IgD-negative memory B cell (primary cell): ENCODE measurements around the gene BTN2A1. TPM values are rescaled to one million over a fixed set of nuclear protein-coding genes. Genes with fewer than 3 reads are reported as not detected.
"Not testable (repeated sequence)": the region's sequence is repeated elsewhere in the genome, so short reads cannot be mapped to it uniquely, and the experiment has no call there.

Source experiments
- H3K27ac Mint-ChIP-seq, 3 donors: one replicate each; pipeline ENCODE4 v1.8.0; 2020 to 2022; ENCODE audit warnings: mild to moderate bottlenecking in 3 of 3, mixed read lengths in 3 of 3, moderate library complexity in 1 of 3
- H3K27me3 Mint-ChIP-seq: one replicate; pipeline ENCODE4 v1.8.0; 2021; ENCODE audit warnings: mixed read lengths
- H3K36me3 Mint-ChIP-seq: one replicate; pipeline ENCODE4 v1.8.0; 2020; ENCODE audit warnings: mild to moderate bottlenecking, mixed read lengths
- H3K4me1 Mint-ChIP-seq, 3 donors: one replicate each; pipeline ENCODE4 v1.8.0; 2020 to 2022; ENCODE audit warnings: mixed read lengths in 3 of 3, mild to moderate bottlenecking in 1 of 3
- H3K4me3 Mint-ChIP-seq, 4 donors: one replicate each; pipeline ENCODE4 v1.8.0; 2020 to 2022; ENCODE audit warnings: mild to moderate bottlenecking in 4 of 4, mixed read lengths in 4 of 4, moderate library complexity in 3 of 4
- H3K9me3 Mint-ChIP-seq, 3 donors: one replicate each; pipeline ENCODE4 v1.8.0; 2020 to 2021; ENCODE audit warnings: mixed read lengths in 3 of 3, mild to moderate bottlenecking in 1 of 3
- polyA plus RNA-seq: library from polyadenylated mRNA; unstranded; fragments of 300-500 nt; fragmentation: Illumina TruSeq; gene quantifications from one replicate; pipeline ENCODE4 v1.2.3, GENCODE V29; 2021

BTN2A1 gene
- polyA plus RNA-seq, 1 donor from 2014 or later = 16.9 TPM

GRCh38 chr6:26445934-26446667, 11.7 kb upstream of the BTN2A1 start:
- H3K36me3 Mint-ChIP-seq = peaks cover 8% of the 10 kb centered on the region

GRCh38 chr6:26447257-26447656, 10.5 kb upstream of the BTN2A1 start:
- H3K4me1 Mint-ChIP-seq = peaks cover 30 to 38% (median 37%) of the 10 kb centered on the region in 3 donors
- H3K36me3 Mint-ChIP-seq = peaks cover 9% of the 10 kb centered on the region
- H3K27ac Mint-ChIP-seq = no peak overlapping the region
- H3K4me3 Mint-ChIP-seq = no peak overlapping the region
- H3K27me3 Mint-ChIP-seq = no peaks in the 10 kb centered on the region
- H3K9me3 Mint-ChIP-seq = no peaks in the 10 kb centered on the region

More at GRCh38 chr6:26445934-26446667, 11.7 kb upstream of the BTN2A1 start:
- Mint-ChIP-seq H3K27me3 (no peaks in the 10 kb centered on the region), H3K27ac (peak overlapping the region in 2 of 3 donors; percentile 73 to 80), H3K9me3 (no peaks in the 10 kb centered on the region), H3K4me3 (peak overlapping the region in 3 of 4 donors; percentile 58 to 78 (median 61)), H3K4me1 (peaks cover 34 to 43% (median 41%) of the 10 kb centered on the region in 3 donors)

GRCh38 chr6:26450240-26450639, 7.5 kb upstream of the BTN2A1 start:
- Mint-ChIP-seq H3K4me1 (peaks cover 15 to 22% (median 18%) of the 10 kb centered on the region in 3 donors), H3K4me3 (no peak overlapping the region), H3K27me3 (no peaks in the 10 kb centered on the region), H3K36me3 (peaks cover 9% of the 10 kb centered on the region), H3K27ac (peak overlapping the region in 1 of 3 donors; percentile 3), H3K9me3 (no peaks in the 10 kb centered on the region)

GRCh38 chr6:26452631-26453235, 5.0 kb upstream of the BTN2A1 start:
- no peaks in the 10 kb centered on the region for H3K9me3 Mint-ChIP-seq
- peaks cover 22 to 36% (median 22%) of the 10 kb centered on the region in 3 donors for H3K4me1 Mint-ChIP-seq
- peaks cover 9% of the 10 kb centered on the region for H3K36me3 Mint-ChIP-seq
- peak overlapping the region in 2 of 3 donors; percentile 8 to 66 for H3K27ac Mint-ChIP-seq
- H3K27me3 Mint-ChIP-seq = no peaks in the 10 kb centered on the region
- H3K4me3 Mint-ChIP-seq = no peak overlapping the region

- no peaks in the 10 kb centered on the region for H3K9me3 Mint-ChIP-seq
- no peak overlapping the region for H3K27ac Mint-ChIP-seq
- H3K36me3 Mint-ChIP-seq = peaks cover 6% of the 10 kb centered on the region
- H3K27me3 Mint-ChIP-seq = no peaks in the 10 kb centered on the region
- H3K4me1 Mint-ChIP-seq = peaks cover 25 to 42% (median 33%) of the 10 kb centered on the region in 3 donors
- peak overlapping the region in 1 of 4 donors; percentile 98 for H3K4me3 Mint-ChIP-seq
Measured at GRCh38 chr6:26454631-26455030, 3.1 kb upstream of the BTN2A1 start.

GRCh38 chr6:26455357-26455970, 2.3 kb upstream of the BTN2A1 start:
- Mint-ChIP-seq H3K4me3 (peak overlapping the region in 1 of 4 donors; percentile 98), H3K4me1 (peaks cover 32 to 47% (median 39%) of the 10 kb centered on the region in 3 donors), H3K36me3 (peaks cover 5% of the 10 kb centered on the region), H3K27me3 (no peaks in the 10 kb centered on the region), H3K9me3 (no peaks in the 10 kb centered on the region), H3K27ac (peak overlapping the region in 2 of 3 donors; percentile 9 to 52)

GRCh38 chr6:26457264-26457805, 420 bp upstream of the BTN2A1 start:
- peak overlapping the region; percentile 78 to 98 (median 96) for H3K27ac Mint-ChIP-seq
- peaks cover 7% of the 10 kb centered on the region for H3K36me3 Mint-ChIP-seq
- no peaks in the 10 kb centered on the region for H3K27me3 Mint-ChIP-seq
- no peaks in the 10 kb centered on the region for H3K9me3 Mint-ChIP-seq
- H3K4me3 Mint-ChIP-seq = peak overlapping the region; percentile 98 to 100 (median 100)
- peaks cover 35 to 53% (median 49%) of the 10 kb centered on the region in 3 donors for H3K4me1 Mint-ChIP-seq

GRCh38 chr6:26459023-26459810, 1.5 kb downstream of the BTN2A1 start:
- Mint-ChIP-seq H3K27me3 (no peaks in the 10 kb centered on the region), H3K27ac (peak overlapping the region in 1 of 3 donors; percentile 33), H3K4me1 (peaks cover 45 to 66% (median 56%) of the 10 kb centered on the region in 3 donors), H3K36me3 (peaks cover 17% of the 10 kb centered on the region), H3K4me3 (peak overlapping the region; percentile 63 to 98 (median 88)), H3K9me3 (peaks cover 0 to 2% (median 0%) of the 10 kb centered on the region in 3 donors)

GRCh38 chr6:26461353-26461752, 3.6 kb downstream of the BTN2A1 start:
- not testable (repeated sequence) for H3K9me3 Mint-ChIP-seq
- Mint-ChIP-seq H3K4me1 (peaks cover 47 to 64% (median 48%) of the 10 kb centered on the region in 3 donors), H3K36me3 (peaks cover 22% of the 10 kb centered on the region)

GRCh38 chr6:26464014-26464413, 6.3 kb downstream of the BTN2A1 start:
- H3K36me3 Mint-ChIP-seq = peaks cover 33% of the 10 kb centered on the region

More at GRCh38 chr6:26461353-26461752, 3.6 kb downstream of the BTN2A1 start:
- H3K27me3 Mint-ChIP-seq = not testable (repeated sequence)
- Mint-ChIP-seq H3K4me3 (peak overlapping the region in 2 of 4 donors; percentile 61 to 98), H3K27ac (peak overlapping the region in 1 of 3 donors; percentile 22)

GRCh38 chr6:26464416-26465131, 6.8 kb downstream of the BTN2A1 start:
- H3K27me3 Mint-ChIP-seq = no peaks in the 10 kb centered on the region
- peak overlapping the region in 2 of 3 donors; percentile 9 to 76 for H3K27ac Mint-ChIP-seq
- peak overlapping the region in 1 of 4 donors; percentile 36 for H3K4me3 Mint-ChIP-seq
- H3K36me3 Mint-ChIP-seq = peaks cover 33% of the 10 kb centered on the region
- peaks cover 0 to 4% (median 1%) of the 10 kb centered on the region in 3 donors for H3K9me3 Mint-ChIP-seq
- H3K4me1 Mint-ChIP-seq = peaks cover 39 to 56% (median 43%) of the 10 kb centered on the region in 3 donors

More at GRCh38 chr6:26464014-26464413, 6.3 kb downstream of the BTN2A1 start:
- peaks cover 0 to 4% (median 1%) of the 10 kb centered on the region in 3 donors for H3K9me3 Mint-ChIP-seq
- H3K27me3 Mint-ChIP-seq = no peaks in the 10 kb centered on the region
- H3K4me3 Mint-ChIP-seq = peak overlapping the region in 1 of 4 donors; percentile 36
- H3K4me1 Mint-ChIP-seq = peaks cover 43 to 59% (median 46%) of the 10 kb centered on the region in 3 donors
- H3K27ac Mint-ChIP-seq = peak overlapping the region in 2 of 3 donors; percentile 9 to 67

- H3K4me3 Mint-ChIP-seq = no peak overlapping the region
Measured at GRCh38 chr6:26465776-26466175, 8.0 kb downstream of the BTN2A1 start.

GRCh38 chr6:26468829-26469228, 11.1 kb downstream of the BTN2A1 start:
- H3K4me1 Mint-ChIP-seq = peaks cover 31 to 36% (median 35%) of the 10 kb centered on the region in 3 donors
- H3K27me3 Mint-ChIP-seq = no peaks in the 10 kb centered on the region
- H3K27ac Mint-ChIP-seq = peak overlapping the region in 2 of 3 donors; percentile 46 to 80
- peak overlapping the region in 3 of 4 donors; percentile 66 to 69 (median 69) for H3K4me3 Mint-ChIP-seq
- H3K9me3 Mint-ChIP-seq = peaks cover 0 to 13% (median 3%) of the 10 kb centered on the region in 3 donors
- peaks cover 23% of the 10 kb centered on the region for H3K36me3 Mint-ChIP-seq

More at GRCh38 chr6:26465776-26466175, 8.0 kb downstream of the BTN2A1 start:
- Mint-ChIP-seq H3K9me3 (peaks cover 0 to 4% (median 1%) of the 10 kb centered on the region in 3 donors), H3K36me3 (peaks cover 33% of the 10 kb centered on the region), H3K4me1 (peaks cover 31 to 44% (median 35%) of the 10 kb centered on the region in 3 donors), H3K27ac (peak overlapping the region in 1 of 3 donors; percentile 44), H3K27me3 (no peaks in the 10 kb centered on the region)
